ENCODE measurements around the gene STARD9. TPM values are rescaled to one million over a fixed set of nuclear protein-coding genes. Genes with fewer than 3 reads are reported as not detected.
A peak's percentile ranks its signal among the peaks of the same experiment; 100 is the strongest.

The STARD9 gene
- total and polyA plus RNA-seq, 2 of the 4 experiments (the other 2 are of a cell fraction): 2.0 to 3.2 TPM

- no peak for ATAC-seq (ENCODE audit: low read depth)
- peaks cover 0 to 8% of the 10 kb centered on the region in 2 experiments; a peak in 2 of 4 replicates for H3K79me1 ChIP-seq (ENCODE audit: low read depth in 1 of 2, low read length in 2 of 2)
- no peak overlapping the region for H2BK20ac ChIP-seq (ENCODE audit: low read depth, low read length)
- intact Hi-C loops (cut with micrococcal nuclease) (loop anchor here (10.0 kb wide), 1 partner anchor 318 kb away; no protein-coding TSS in a partner anchor), dilution Hi-C loops (cut with HindIII; ENCODE audit: low sequenced_read_pairs, unreplicated experiment) (no loop called here), in situ Hi-C loops (cut with MboI; ENCODE audit: low sequenced_read_pairs) (no loop called here)
- no peaks in the 10 kb centered on the region for H3K27me3 ChIP-seq (ENCODE audit: control insufficient read depth, insufficient read depth, low read length)
- no peak overlapping the region for H2AFZ ChIP-seq (replicated peaks; ENCODE audit: low read length, poor library complexity)
- H3K27ac ChIP-seq (ENCODE audit: insufficient read depth, low read length): no peak overlapping the region
- ChIA-PET CTCF (no interaction called here), POLR2A (ENCODE audit: unreplicated experiment) (no interaction called here)
- no peak overlapping the region for H2BK5ac ChIP-seq (ENCODE audit: low read depth, low read length, poor library complexity, severe bottlenecking)
- no peak overlapping the region for H2BK120ac ChIP-seq (ENCODE audit: low read depth, low read length)
- peak; percentile 57 for DNase-seq
- no peaks in the 10 kb centered on the region for H3K9me3 ChIP-seq (ENCODE audit: control insufficient read depth, insufficient read depth, low read length)
- H3K9me1 ChIP-seq (ENCODE audit: insufficient read depth, low read length): no peaks in the 10 kb centered on the region; the same call in 1 of the 2 replicates
- TF ChIP-seq CEBPB (IDR thresholded peaks at IDR 0.05; ENCODE audit: low read depth, low read length) (no peak), NFE2L2 (IDR thresholded peaks at IDR 0.05; ENCODE audit: low read depth, low read length) (peak; percentile 83), MAFK (IDR thresholded peaks at IDR 0.05; ENCODE audit: low read depth, low read length) (peak; percentile 50; the same call in 1 of the 2 replicates)
- no peak overlapping the region for H4K91ac ChIP-seq (ENCODE audit: insufficient read depth, low read depth, low read length)
- H3K4me2 ChIP-seq (ENCODE audit: low read depth, low read length): no peak overlapping the region
- no CpG with 5 or more reads among the region's 2 CpGs for WGBS, 2 experiments (ENCODE audit: extremely low coverage in 2 of 2, insufficient read length in 1 of 2)
- no peak overlapping the region for H2AK5ac ChIP-seq (ENCODE audit: low read depth, low read length)
- H3K18ac ChIP-seq (ENCODE audit: low read depth, low read length): no peak overlapping the region
- H3K4ac ChIP-seq (ENCODE audit: low read depth, low read length): no peak overlapping the region
- no peaks in the 10 kb centered on the region for H4K20me1 ChIP-seq (ENCODE audit: insufficient read depth, low read length)
- H2BK15ac ChIP-seq (ENCODE audit: low read depth, low read length): no peak overlapping the region
- H4K8ac ChIP-seq (ENCODE audit: low read depth in 2 of 2, low read length in 2 of 2): no peak overlapping the region
- no peak overlapping the region for H2AK9ac ChIP-seq (replicated peaks; ENCODE audit: low read depth, low read length, poor library complexity)
- no peak overlapping the region for H3K14ac ChIP-seq (replicated peaks; ENCODE audit: low read depth, low read length)
- H3K23ac ChIP-seq (ENCODE audit: low read depth, low read length): no peak overlapping the region
- no peak overlapping the region for H3K56ac ChIP-seq (ENCODE audit: extremely low read depth, insufficient read depth, low read length)
- no peak overlapping the region for H3K9ac ChIP-seq (ENCODE audit: low read depth, low read length)
- no TSS peak for BruUV-seq (replicated peaks)
- no peaks in the 10 kb centered on the region for H3K4me1 ChIP-seq (ENCODE audit: control insufficient read depth, insufficient read depth, low read length)
- no peaks in the 10 kb centered on the region for H3K36me3 ChIP-seq (ENCODE audit: control insufficient read depth, insufficient read depth, low read length)
- H4K5ac ChIP-seq (ENCODE audit: low read depth, low read length): no peak overlapping the region
- no peak overlapping the region for H3K4me3 ChIP-seq (ENCODE audit: insufficient read depth, low read depth, low read length)
Measured at GRCh38 chr15:42707068-42707467, 131.7 kb downstream of the STARD9 start.

All from IMR-90 (cell line).